ENCODE measurements around the gene AKAP10. TPM values are rescaled to one million over a fixed set of nuclear protein-coding genes. Genes with fewer than 3 reads are reported as not detected.

AKAP10 gene
- polyA plus RNA-seq, 3 donors: 13.1 to 62.6 (median 15.4) TPM

- H3K4me3 ChIP-seq (replicated peaks in 1 of 3; ENCODE audit: low read depth in 2 of 3, low read length in 3 of 3): no peak overlapping the region
- H3K9me3 ChIP-seq (replicated peaks in 1 of 2; ENCODE audit: control insufficient read depth in 1 of 2, insufficient read depth in 1 of 2, low read length in 2 of 2): no peaks in the 10 kb centered on the region
- TF ChIP-seq CTCF (IDR thresholded peaks at IDR 0.05): no peak
- DNase-seq: no peak
- H3K79me2 ChIP-seq (ENCODE audit: insufficient read depth, low read length): peaks cover 18% of the 10 kb centered on the region
- H2AFZ ChIP-seq (ENCODE audit: insufficient read depth, low read depth, low read length, poor library complexity, severe bottlenecking): no peak overlapping the region
- Mint-ChIP-seq H3K4me1 (no peaks in the 10 kb centered on the region), H3K27ac (peak overlapping the region in 1 of 7 donors; percentile 15), H3K4me3 (no peak overlapping the region), H3K27me3 (ENCODE audit: low read depth in 3 of 3) (no peaks in the 10 kb centered on the region), H3K9me3 (no peaks in the 10 kb centered on the region), H3K36me3 (peaks cover 64 to 78% of the 10 kb centered on the region in 2 donors)
- H3K36me3 ChIP-seq (replicated peaks in 1 of 2; ENCODE audit: control insufficient read depth in 1 of 2, insufficient read depth in 2 of 2, low read length in 2 of 2): peaks cover 87 to 96% of the 10 kb centered on the region in 2 donors
- no peak overlapping the region for H3K4me2 ChIP-seq (replicated peaks; ENCODE audit: extremely low read depth, low read length, poor library complexity, severe bottlenecking)
- H4K20me1 ChIP-seq (ENCODE audit: insufficient read depth, low read length): peaks cover 85% of the 10 kb centered on the region
- no peak overlapping the region for H3K9ac ChIP-seq (ENCODE audit: insufficient read depth, low read length, poor library complexity, severe bottlenecking)
- no peaks in the 10 kb centered on the region for H3K27me3 ChIP-seq (ENCODE audit: control insufficient read depth in 2 of 2, insufficient read depth in 2 of 2, low read length in 2 of 2)
- H3K27ac ChIP-seq (ENCODE audit: low read depth in 1 of 2, low read length in 2 of 2): no peak overlapping the region
- no CpG with 5 or more reads among the region's 5 CpGs for WGBS (ENCODE audit: insufficient coverage)
- intact Hi-C loops (cut with micrococcal nuclease): no loop called here
- H3K4me1 ChIP-seq (ENCODE audit: control insufficient read depth in 1 of 2, insufficient read depth in 2 of 2, low read length in 2 of 2): no peaks in the 10 kb centered on the region
Observed at GRCh38 chr17:19933221-19933620, 44.4 kb downstream of the AKAP10 start.

DNA sequence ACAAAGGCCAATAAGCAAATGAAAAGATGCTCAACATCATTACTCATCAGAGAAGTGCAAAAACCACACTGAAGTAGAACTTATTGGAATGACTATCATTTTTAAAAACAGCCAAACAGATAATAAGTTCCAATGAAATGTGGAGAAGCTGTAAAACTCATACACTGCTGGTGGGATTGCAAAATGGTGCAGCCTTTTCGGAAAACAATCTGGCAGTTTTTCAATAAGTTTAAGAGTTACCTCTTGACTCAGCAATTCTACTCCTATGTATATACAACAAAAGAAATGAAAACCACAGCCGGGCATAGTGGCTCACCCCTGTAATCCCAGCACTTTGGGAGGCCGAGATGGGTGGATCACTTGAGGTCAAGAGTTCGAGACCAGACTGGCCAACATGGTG is 49.3 kb downstream of the AKAP10 start:
- Mint-ChIP-seq H3K36me3 (peaks cover 66 to 85% of the 10 kb centered on the region in 2 donors), H3K27me3 (ENCODE audit: low read depth in 3 of 3) (no peaks in the 10 kb centered on the region), H3K4me3 (no peak overlapping the region), H3K9me3 (peaks cover 0 to 2% (median 0%) of the 10 kb centered on the region in 7 donors), H3K27ac (no peak overlapping the region), H3K4me1 (peaks cover 4% of the 10 kb centered on the region)
- intact Hi-C loops (cut with micrococcal nuclease): no loop called here
- Histone ChIP-seq H3K36me3 (replicated peaks in 1 of 2; ENCODE audit: control insufficient read depth in 1 of 2, insufficient read depth in 2 of 2, low read length in 2 of 2) (peaks cover 83 to 98% of the 10 kb centered on the region in 2 donors), H2AFZ (ENCODE audit: insufficient read depth, low read depth, low read length, poor library complexity, severe bottlenecking) (no peak overlapping the region), H3K4me3 (replicated peaks in 1 of 3; ENCODE audit: low read depth in 2 of 3, low read length in 3 of 3) (no peak overlapping the region), H3K27me3 (ENCODE audit: control insufficient read depth in 2 of 2, insufficient read depth in 2 of 2, low read length in 2 of 2) (no peaks in the 10 kb centered on the region), H3K4me1 (ENCODE audit: control insufficient read depth in 1 of 2, insufficient read depth in 2 of 2, low read length in 2 of 2) (peaks cover 0 to 8% of the 10 kb centered on the region in 2 donors), H3K27ac (ENCODE audit: low read depth in 1 of 2, low read length in 2 of 2) (no peak overlapping the region), H3K9ac (ENCODE audit: insufficient read depth, low read length, poor library complexity, severe bottlenecking) (no peak overlapping the region), H3K79me2 (ENCODE audit: insufficient read depth, low read length) (peaks cover 19% of the 10 kb centered on the region), H3K9me3 (replicated peaks in 1 of 2; ENCODE audit: control insufficient read depth in 1 of 2, insufficient read depth in 1 of 2, low read length in 2 of 2) (no peaks in the 10 kb centered on the region), H3K4me2 (replicated peaks; ENCODE audit: extremely low read depth, low read length, poor library complexity, severe bottlenecking) (no peak overlapping the region), H4K20me1 (ENCODE audit: insufficient read depth, low read length) (peaks cover 95% of the 10 kb centered on the region)
- TF ChIP-seq CTCF (IDR thresholded peaks at IDR 0.05): no peak
- 73% methylated on average over 2 of the region's 4 CpGs for WGBS (ENCODE audit: insufficient coverage)
- DNase-seq: no peak

Data from CD14-positive monocyte (primary cell).